Globus pallidus (tissue), 1 donor: ENCODE measurements around the gene GRK5.
"Not testable (repeated sequence)": the region's sequence is repeated elsewhere in the genome, so short reads cannot be mapped to it uniquely, and the experiment has no call there.

Experiments used
- DNase-seq: peaks from one replicate; pipeline ENCODE4 v3.0.0-alpha.2; 2015; ENCODE audit warnings: low spot score

The GRK5 gene

DNA sequence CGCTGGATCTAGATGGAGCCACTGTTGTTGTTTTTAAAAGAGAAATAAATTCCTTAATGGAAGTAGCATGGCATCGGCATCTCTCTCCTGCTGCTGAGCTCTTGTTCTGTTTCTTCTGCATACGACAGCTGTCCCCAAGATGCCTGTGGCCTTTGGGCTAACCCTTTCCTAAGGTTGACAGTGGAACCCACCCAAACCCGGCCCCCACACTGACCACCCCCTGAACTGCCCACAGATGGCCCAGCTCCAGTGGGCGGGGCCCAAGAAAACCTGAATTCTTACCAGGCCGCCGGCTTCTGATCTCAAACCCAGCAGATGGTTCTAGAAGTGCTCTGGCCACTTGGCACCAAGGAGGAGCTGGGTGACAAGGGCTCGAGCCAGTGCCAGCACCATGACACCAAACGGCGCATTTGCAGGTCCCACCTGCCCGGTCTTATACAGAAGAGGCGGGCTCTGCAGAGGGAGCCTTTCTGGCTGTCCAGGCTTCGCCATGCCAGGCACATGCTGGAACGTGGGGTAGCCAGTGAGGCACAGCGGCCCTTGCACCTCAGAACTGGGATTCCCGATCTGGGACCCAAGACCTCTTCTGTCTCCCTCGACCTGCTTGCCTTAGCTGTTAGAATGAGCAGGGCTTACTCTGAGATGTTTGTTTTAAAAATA lies 252.4 kb downstream of the GRK5 start:
- no peak for DNase-seq

DNA sequence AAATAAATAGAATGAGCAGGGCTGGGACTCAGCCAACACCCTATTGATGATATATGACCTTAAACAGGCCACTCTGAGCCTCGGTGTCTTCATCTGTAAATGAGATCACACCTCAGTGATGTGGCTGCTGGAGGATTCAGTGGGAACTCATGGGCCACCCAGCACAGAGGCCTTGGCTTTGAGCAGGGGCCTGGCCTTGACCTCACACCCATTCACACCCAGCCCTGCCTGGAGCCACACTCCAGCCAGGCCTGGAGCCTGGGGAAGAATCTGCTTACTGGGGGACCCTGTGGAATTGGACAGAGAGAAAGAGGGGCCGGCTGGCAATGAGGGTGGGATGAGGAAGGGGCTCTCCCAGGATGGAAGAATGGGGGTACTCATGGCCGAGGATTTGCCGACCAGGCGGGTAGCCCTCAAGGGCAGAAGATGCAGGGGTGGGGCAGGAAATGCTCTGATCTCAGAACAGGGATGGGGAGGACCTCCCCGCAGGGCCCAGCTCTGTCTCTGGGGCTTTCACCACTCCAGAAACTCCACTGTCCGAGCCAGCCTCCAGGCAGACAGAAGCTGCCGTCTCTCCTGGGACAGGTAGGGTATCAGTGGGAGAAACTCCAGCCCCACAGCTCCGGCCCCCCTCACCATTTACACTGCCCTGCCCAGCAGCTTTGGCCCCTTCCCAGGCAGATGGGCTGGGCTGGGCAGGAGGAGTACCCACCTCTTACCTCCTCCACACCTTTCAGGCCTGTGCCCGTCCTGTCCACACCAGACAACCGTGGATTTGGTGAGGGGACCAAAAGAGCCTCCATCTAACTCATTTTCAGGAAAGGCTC lies 253.2 kb downstream of the GRK5 start:
- no peak for DNase-seq

DNA sequence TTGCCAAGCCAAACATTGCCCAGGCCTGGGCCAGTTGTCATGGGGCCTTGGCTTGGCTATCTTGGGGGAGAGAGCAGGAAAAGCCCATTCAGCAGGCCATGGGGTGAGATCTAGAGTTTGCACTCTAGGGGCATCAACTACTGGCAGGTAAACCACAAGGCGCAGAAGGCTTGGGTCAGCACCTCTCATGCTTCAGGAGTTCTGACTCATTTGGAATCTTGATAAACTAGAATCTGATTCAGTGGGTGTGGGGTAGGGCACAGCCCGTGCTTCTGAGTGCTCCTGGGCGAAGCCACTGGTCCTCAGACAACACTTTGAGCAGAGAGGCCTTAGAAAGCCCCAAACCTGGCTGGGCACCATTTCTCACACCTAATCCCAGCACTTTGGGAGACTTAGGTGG lies 254.0 kb downstream of the GRK5 start:
- DNase-seq, result no peak

DNA sequence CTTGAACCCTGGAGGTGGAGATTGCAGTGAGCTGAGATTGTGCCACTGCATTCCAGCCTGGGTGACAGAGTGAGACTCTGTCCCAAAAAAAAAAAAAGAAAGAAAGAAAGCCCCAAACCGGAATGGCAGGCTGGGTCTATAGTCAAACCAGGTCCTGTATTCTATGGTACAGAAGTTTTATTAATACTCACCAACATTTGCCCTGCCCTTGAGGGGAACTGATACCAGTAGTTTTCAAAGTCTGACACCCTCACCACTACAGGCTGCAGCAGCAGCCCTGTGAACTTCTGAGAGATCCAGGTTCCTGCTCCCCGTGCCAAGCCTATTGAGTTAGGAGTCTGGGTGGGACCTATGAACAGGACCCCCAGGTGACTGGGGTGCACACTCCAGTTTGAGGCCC lies 254.6 kb downstream of the GRK5 start:
- DNase-seq, result no peak

DNA sequence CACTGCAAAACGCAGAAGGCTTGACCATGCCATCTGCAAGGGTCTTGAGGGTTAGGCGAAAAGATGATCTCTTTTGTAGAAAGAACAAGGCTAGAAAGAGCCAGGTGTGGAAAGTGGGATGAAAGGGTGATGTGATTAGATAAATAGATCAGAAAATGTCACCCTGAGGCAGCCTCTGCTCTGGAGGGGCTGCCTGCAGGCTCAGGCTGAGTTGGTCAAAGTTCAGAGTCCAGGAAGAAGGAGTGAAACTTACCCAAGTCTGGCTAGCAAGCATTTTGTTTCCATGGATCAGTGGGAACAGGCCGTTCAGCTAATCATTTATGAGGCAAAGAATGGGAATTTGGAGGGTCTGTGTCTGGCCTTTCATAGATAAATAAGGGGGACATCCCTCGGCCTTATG lies 255.4 kb downstream of the GRK5 start:
- no peak for DNase-seq

DNA sequence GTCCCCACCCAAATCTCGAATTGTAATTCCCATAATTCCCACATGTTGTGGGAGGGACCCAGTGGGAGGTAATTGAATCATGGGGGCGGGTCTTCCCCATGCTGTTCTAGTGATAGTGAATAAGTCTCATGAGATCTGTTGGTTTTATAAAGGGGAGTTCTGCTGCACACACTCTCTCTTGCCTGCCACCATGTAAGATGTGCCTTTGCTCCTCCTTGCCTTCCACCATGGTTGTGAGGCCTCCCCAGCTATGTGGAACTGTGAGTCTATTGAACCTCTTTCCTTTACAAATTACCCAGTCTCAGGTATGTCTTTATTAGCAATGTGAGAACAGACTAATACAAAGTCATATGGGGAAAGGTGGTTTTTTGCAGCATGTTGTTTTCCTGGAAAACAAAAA lies 255.8 kb downstream of the GRK5 start:
- DNase-seq, result not testable (repeated sequence)

DNA sequence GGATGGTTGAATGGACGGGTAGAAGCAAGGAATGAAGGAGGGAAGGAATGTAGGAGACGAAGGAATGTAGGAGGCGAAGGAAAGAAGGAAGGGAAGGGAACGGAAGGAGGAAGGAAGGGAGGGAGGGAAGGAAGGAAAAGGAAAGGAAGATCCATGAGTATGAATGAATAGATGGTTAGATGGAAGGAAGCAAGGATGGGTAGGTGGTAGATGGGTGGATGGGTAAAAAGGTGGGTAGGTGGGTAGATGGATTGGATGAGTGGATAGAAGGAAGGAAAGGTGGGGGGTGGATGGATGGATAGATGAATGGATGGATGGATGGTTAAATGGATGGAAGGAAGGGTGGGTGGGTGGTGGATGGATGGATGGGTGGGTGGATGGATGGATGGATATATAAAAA lies 257.7 kb downstream of the GRK5 start:
- no peak for DNase-seq

DNA sequence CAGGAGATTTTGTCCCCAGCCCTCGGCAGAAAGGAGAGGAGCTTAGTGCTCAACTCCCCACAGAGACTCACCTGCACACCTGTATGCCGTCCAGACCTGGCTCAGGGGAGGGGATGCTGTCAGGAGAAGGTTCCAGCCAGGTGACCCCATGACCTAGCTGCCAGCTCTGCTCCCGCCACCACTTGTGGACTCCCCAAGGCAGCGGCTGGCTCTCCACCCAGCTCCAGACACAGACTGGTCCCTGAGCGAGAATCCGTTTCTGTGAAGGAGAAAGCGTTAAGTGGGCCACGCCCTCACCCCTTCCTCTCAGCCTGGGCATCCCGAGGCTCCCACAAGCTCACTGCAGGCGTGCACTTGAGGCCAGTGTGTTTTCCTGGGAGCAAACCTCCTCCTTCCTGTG lies 258.7 kb downstream of the GRK5 start:
- no peak for DNase-seq

DNA sequence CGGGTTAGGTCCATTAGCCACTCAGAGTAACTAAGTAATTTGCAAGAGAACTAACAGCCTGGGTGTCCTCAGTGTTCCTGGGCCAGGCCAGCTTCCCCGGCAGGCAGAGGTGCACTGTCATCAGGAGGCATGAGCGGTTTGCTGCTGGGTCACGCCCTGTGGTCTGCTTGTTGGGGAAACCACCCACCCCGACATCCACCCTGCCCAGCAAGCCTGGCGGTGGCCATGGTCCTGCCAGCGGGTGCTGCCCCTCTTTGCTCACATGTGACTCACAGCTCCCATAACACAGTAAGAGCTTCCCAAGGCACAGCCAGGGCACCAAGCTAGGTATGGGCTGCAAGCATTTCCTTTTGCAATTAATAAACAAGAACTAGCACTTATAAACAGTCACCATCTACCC lies 259.3 kb downstream of the GRK5 start:
- DNase-seq, result no peak

DNA sequence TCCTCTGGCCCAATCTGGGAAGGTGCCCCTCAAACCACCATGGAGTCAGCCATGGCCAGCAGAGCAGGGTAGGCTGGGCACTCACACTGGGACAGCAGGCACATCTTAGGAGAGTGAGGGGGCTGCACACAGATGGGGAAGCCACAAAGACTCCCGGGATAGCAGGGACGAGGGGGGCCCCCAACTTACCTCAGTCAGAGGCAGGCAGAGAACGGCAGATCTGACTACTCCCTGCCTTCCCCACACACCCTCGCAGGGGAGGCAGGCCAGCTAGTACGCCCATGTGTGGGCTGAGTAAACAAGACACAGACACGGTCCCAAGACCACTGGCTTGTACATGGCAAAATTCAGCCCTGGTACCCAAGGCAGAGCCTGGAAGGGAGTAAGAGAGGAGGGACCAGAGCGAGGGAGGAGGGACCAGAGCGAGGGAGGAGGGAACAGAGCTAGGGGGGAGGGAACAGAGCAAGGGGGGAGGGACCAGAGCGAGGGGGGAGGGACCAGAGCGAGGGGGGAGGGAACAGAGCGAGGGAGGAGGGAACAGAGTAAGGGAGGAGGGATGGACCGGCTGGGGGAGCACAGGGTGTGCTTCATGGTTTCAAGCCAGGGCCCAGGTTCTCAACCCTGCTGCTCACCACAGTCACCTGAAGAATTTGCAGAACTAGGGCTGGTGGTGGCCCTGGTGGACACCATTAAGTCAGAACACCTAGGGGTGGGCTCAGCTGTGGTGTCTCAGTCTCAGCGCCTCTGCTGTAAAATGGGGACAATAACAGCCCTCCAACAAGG lies 261.4 kb downstream of the GRK5 start:
- no peak for DNase-seq

DNA sequence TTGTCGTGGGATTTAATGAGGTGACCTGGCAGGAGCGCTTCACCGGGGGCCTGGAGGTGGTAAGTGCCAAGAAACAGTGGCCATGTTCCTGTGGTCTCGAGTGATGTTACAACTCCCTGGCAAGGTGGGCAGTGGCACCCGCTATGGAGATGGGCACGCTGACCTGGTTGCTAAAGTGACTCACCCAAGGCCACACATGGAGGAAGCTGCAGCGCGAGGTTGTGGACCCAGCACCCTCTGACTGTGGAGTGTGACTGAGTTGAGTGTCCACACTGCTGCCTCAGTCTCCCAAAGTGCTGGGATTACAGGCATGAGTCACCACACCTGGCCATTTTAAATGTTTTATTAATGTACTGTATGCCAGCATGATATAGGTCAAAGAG lies 261.9 kb downstream of the GRK5 start:
- no peak for DNase-seq

DNA sequence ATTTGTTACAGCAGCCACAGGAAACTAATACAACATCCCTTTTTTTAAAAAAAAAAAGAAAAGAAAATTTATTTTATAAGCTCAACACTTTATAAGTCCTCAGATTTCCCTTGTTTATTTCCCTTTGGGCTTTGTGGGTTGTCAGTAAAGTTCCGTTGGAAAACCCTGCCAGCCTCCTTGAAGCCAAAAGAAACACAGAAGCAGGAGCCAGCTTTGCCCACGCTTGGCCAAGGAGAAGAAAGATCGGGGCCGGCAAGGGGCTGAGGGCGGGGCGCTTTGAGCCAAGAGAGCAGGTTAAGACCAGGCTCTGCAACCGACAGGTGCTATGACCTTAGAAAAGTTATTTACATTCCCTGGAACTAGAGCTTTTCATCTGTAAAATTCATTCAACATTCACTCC lies 262.5 kb downstream of the GRK5 start:
- no peak for DNase-seq

DNA sequence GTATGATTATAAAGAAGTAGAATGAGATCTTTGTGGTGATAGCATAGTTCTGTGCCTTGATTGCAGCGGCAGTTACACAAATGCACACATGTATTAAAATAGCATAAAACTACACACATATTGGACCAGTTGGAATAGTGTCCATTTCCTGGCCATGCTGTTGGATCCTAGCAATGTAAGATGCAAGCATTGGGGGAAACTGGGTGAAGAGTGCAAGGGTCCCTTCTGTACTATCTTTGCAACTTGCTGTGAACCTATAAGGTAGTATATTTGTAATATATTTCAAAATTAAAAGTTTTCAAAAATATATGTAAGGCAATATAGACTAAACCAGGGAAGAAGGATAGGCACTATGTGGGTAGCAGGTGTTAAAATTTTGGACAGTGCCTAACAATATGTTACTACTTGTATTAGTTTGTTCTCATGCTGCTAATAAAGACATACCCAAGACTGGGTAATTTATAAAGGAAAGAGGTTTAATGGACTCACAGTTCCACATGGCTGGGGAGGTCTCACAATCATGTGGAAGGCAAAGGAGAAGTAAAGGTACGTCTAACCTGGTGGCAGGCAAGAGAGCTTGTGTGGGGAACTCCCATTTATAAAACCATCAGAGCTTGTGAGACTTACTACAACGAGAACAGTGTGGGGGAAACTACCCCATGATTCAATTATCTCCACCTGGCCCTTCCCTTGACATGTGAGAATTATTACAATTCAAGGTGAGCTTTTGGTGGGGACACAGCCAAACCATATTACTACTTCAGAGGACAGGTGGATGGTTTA lies 263.7 kb downstream of the GRK5 start:
- no peak for DNase-seq

DNA sequence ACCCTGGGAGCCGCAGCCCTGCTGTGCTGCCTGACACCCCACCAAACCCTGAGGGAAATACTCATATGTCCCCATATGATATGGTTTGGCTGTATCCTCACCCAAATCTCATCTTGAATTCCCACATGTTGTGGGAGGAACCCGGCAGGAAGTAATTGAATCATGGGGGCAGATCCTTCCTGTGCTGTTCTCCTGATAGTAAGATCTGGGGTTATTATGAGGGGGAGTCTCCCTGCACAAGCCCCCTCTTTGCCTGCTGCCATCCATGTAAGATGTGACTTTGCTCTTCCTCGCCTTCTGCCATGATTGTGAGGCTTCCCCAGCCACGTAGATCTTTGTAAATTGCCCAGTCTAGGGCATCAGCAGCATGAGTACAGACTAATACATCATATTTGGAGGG lies 266.4 kb downstream of the GRK5 start:
- no peak for DNase-seq

DNA sequence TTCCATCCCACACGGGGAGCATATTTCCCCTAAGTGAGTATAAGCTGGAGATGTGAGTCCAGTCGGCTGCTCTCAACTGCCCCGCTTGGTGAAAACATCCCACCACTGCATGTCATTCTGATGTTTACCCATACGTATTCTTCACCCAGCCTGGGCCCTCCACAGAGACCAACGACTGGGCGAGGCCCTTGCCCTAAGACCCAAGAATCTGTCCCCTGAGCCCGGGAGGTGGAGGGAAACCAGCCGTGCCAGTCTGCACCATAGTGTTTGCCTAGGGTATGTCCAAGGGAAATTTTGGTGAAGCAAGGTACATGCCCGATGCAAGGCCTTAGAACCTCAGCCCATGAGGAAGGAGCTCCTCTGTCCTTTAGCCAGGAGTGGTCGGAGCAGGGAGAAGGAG lies 267.2 kb downstream of the GRK5 start:
- no peak for DNase-seq

DNA sequence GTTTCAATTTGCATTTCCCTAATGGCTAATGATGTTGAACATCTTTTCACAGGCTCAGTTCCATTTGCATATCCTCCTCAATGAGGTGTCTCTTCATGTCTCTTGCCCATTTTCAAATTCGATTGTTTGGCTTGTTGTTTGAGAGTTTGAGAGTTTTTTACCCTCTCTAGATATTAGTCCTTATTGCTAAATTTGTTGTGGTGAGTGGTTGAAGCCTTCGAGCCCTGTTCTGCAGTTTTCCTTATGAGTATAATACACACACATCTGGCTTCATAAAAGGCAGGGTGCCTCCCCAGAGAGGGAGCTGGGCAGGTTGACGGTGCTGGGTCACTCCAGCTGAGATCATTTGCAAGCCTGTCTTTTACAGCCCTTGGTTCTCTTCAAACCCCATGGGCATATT lies 270.1 kb downstream of the GRK5 start:
- no peak for DNase-seq

DNA sequence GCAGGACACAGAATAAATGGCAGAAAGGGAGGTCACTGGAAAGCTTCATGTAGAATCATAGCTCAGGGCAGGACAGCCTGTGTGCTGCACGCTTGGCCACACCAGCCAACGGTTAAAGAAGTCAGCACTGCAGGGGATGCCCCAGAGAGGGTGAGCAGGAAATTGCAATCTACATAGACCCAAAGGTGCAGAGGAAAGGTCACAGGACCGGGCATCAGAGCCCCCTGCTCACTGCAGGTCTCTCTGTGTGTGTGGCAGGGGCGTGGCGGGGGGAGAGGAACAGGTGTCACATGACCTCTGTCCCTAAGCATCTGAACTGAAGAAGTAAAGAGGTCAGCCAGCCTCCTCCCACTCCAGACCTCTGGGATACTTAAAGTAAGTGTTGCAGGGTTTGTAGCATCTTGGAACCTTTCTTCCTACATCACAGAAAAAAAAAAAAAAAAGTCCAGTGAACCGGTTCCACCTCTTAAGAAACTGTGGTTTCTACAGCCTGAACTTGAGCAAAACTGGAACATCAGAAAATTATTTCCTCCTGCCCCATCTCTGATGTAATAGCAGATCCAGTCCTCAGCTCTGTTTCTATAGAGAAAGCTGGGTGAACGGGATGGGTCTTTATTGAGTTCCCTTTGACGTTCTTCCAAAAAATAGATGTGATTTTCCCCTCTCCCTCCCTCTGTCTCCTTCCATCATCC lies 270.9 kb downstream of the GRK5 start:
- no peak for DNase-seq

DNA sequence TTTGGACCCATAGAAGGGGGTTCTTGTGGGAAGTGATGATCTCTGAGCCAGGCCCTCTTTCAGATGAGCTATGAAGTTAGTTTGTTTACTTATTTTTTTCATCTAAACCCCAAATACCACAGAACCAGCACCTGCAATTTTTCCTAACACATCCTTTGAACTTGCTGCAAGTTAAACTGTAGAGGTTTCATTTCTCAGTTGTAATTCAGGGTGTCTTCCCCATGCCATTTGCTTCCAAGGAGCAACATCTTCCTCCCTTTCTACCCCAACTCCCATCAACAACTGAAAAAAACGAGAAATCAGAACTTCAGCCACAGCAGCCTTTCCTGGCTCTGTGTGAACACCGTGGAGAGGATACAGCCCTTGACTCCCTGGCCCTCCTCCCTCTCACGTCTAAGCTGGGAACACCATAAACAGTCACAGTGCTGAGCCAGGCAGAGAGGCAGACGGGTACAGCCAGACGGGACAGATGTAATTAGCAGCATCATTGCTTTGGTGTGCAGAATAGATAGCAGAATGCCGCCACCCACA lies 271.5 kb downstream of the GRK5 start:
- DNase-seq, result no peak

DNA sequence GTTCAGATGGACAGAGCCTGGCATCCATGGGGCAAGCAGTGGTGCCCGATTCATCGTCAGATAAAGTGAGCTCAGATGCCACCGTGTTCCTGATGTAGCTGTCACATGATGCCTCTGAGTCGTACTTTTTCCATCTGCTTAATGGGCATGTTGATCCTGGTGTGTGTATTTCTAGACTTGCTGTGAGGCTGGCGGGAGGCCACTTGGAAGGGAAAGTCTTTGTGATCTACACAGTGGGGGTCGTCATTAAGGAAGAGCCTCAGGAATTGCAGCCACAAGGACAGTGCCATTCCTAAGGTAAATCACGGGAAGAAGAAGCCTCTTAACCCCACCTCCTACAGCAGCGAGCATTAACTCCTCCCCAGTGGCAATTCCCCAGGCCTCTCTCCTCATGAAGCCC lies 272.2 kb downstream of the GRK5 start:
- no peak for DNase-seq

DNA sequence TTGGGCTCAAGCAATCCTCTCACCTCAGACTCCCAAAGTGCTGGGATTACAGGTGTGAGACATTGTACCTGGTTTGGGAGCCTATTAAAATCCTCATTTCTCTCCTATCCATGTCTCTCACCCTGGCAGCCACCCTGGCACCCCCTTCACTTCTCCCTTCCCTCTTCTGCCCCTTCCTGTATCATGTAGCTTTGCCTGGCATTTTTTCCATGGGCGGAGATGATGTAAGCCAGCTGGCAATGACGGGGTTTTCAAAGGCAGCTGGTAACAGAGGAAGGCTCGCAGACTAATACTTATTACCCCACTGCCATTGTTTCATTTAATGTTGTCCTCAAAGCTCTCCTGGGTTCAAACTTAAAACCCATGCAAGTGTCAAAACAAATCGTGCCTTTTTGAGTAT lies 273.3 kb downstream of the GRK5 start:
- DNase-seq, result no peak

DNA sequence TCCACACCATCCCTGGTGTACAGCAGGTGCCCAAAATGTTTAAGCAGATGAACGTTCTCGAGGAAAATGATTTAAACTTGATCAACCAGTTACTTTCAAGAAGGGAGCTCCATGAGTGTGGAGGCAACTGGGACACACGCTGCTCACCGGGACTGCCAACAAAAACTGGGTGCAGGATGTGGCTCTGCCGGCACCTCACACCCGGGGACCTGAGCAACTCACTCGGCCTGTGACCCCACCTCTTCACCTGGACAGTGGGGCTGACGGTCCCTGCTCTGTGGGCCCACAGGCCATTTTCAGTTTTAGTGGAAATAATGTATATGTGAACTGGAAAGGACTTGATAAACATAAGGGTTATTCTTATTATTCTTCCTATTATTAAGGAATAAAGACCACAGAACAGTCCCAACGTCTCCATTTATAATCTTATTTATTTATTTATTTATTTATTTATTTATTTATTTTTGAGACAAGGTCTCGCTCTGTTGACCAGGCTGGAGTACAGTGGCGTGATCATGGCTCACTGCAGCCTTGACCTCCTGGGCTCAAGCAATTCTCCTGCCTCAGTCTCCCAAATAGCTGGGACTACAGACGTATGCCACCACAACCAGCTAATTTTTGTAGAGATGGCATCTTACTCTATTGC lies 274.5 kb downstream of the GRK5 start:
- DNase-seq, result no peak
